HepG2 (cell line): Measurements from ENCODE around the gene CLPTM1. TPM values are rescaled to one million over a fixed set of nuclear protein-coding genes. Genes with fewer than 3 reads are reported as not detected.

Experiments used
- CENPBD1 ChIP-seq: sonication (generic); formaldehyde crosslinking; IDR thresholded peaks from 2 replicates; pipeline ENCODE4 v1.8.0; 2022; ENCODE audit warnings: missing genetic modification reagents, low read depth, mild to moderate bottlenecking, borderline replicate concordance
- DMAP1 ChIP-seq: IDR thresholded peaks from 2 replicates; pipeline ENCODE4 v1.6.1; 2016
- DPF2 ChIP-seq: sonication (generic); formaldehyde crosslinking; IDR thresholded peaks from 2 replicates; pipeline ENCODE4 v1.4.0; 2020; ENCODE audit warnings: mild to moderate bottlenecking, low read depth, missing genetic modification reagents, borderline replicate concordance
- GMEB1 ChIP-seq: sonication (generic); formaldehyde crosslinking; IDR thresholded peaks from 2 replicates; pipeline ENCODE4 v1.5.1; 2020; ENCODE audit warnings: missing genetic modification reagents, mild to moderate bottlenecking, borderline replicate concordance
- HINFP ChIP-seq: sonication (generic); formaldehyde crosslinking; IDR thresholded peaks from 2 replicates; pipeline ENCODE4 v1.4.0; 2020; ENCODE audit warnings: low read depth, mild to moderate bottlenecking, missing genetic modification reagents
- MIER3 ChIP-seq: IDR thresholded peaks from 2 replicates; pipeline ENCODE4 v1.6.1; 2016; ENCODE audit warnings: missing compliant biosample characterization, borderline replicate concordance
- MZF1 ChIP-seq: sonication (generic); formaldehyde crosslinking; IDR thresholded peaks from 2 replicates; pipeline ENCODE4 v1.8.1; 2023; ENCODE audit warnings: mild to moderate bottlenecking, missing genetic modification reagents, borderline replicate concordance
- SPEN ChIP-seq: sonication (generic); formaldehyde crosslinking; IDR thresholded peaks from 2 replicates; pipeline ENCODE4 v1.5.1; 2020; ENCODE audit warnings: low read depth, mild to moderate bottlenecking, missing genetic modification reagents
- SSRP1 ChIP-seq: IDR thresholded peaks from 2 replicates; pipeline ENCODE4 v1.6.1; 2016; ENCODE audit warnings: control low read depth
- TERF1 ChIP-seq: sonication (generic); formaldehyde crosslinking; IDR thresholded peaks from 2 replicates; pipeline ENCODE4 v1.8.0; 2022; ENCODE audit warnings: mild to moderate bottlenecking, missing genetic modification reagents, moderate library complexity
- ZNF251 ChIP-seq: sonication (generic); formaldehyde crosslinking; IDR thresholded peaks from 2 replicates; pipeline ENCODE4 v1.9.0; 2021; ENCODE audit warnings: mild to moderate bottlenecking, missing genetic modification reagents
- ZNF350 ChIP-seq: sonication (generic); formaldehyde crosslinking; IDR thresholded peaks from 2 replicates; pipeline ENCODE4 v1.4.0; 2020; ENCODE audit warnings: mild to moderate bottlenecking, low read depth, missing genetic modification reagents, borderline replicate concordance
- ZNF407 ChIP-seq: sonication (generic); formaldehyde crosslinking; IDR thresholded peaks from one replicate; pipeline ENCODE4 v1.5.1; 2020; ENCODE audit warnings: mild to moderate bottlenecking, missing genetic modification reagents; ENCODE audit errors: not compliant biosample characterization
- ZNF605 ChIP-seq: sonication (generic); formaldehyde crosslinking; IDR thresholded peaks from 2 replicates; pipeline ENCODE4 v1.8.0; 2022; ENCODE audit warnings: mild to moderate bottlenecking, missing genetic modification reagents
- polyA plus RNA-seq, 8 experiments: library from polyadenylated mRNA; depleted of rRNA in 3 of 8; stranded (reverse) in 7 of 8; unstranded in 1 of 8; fragments of >200 nt; fragmentation: Illumina TruSeq in 4 of 8; extraction: Trizol in 4 of 8; gene quantifications; 2 replicates each; pipeline versions ENCODE4 v1.2.1 to v1.2.3, GENCODE V29; 2011 to 2016; ENCODE audit warnings: low read depth in 4 of 8, missing spikeins in 1 of 8, mixed read lengths in 1 of 8; ENCODE audit not compliant: insufficient read depth in 1 of 8
- total RNA-seq, 5 experiments: library from RNA; depleted of rRNA; stranded (reverse); fragments of >200 nt; fragmentation: Illumina TruSeq; extraction: Trizol; gene quantifications; 2 replicates each; pipeline ENCODE4 v1.2.3, GENCODE V29; 2016; ENCODE audit warnings: low read depth in 1 of 5

CLPTM1 gene
- total and polyA plus RNA-seq, 2 of the 13 experiments (the other 11 are each of a cell fraction or from before 2014, with no cell fraction given), result 34.9 to 42.8 TPM

- TF ChIP-seq GMEB1, result peak; percentile 55; the same call in 1 of the 2 replicates
- TF ChIP-seq TERF1 (CRISPR knock-in tag), result no peak
- TF ChIP-seq DMAP1 (CRISPR knock-in tag), result peak; percentile 97
- TF ChIP-seq ZNF350, result peak; percentile 97
- peak; percentile 99; the same call in 1 of the 2 replicates for TF ChIP-seq MIER3 (CRISPR knock-in tag)
- TF ChIP-seq ZNF605 (CRISPR knock-in tag), result peak; percentile 91
- peak; percentile 94; the same call in 1 of the 2 replicates for TF ChIP-seq HINFP (CRISPR knock-in tag)
- peak; percentile 97 for TF ChIP-seq SPEN (CRISPR knock-in tag)
- peak; percentile 98 for TF ChIP-seq MZF1 (CRISPR knock-in tag)
- TF ChIP-seq ZNF251, result no peak
- TF ChIP-seq ZNF407 (CRISPR knock-in tag), result no peak
- TF ChIP-seq SSRP1, result peak; percentile 79
- TF ChIP-seq DPF2 (CRISPR knock-in tag), result peak; percentile 96
- TF ChIP-seq CENPBD1 (CRISPR knock-in tag), result no peak
These were observed 29.9 kb upstream of the CLPTM1 start (continued) for GRCh38 chr19:44925114-44925891.
